Right lobe of liver (tissue), 6 donors: ENCODE results near the gene PSMD13. TPM values are rescaled to one million over a fixed set of nuclear protein-coding genes. Genes with fewer than 3 reads are reported as not detected.

Experiments
- ATAC-seq, 4 donors: fragments of 200-7000 bp; cut with Tn5 transposase; one replicate each; pipeline ENCODE4 v1.9.1; 2020; ENCODE audit warnings: mild to moderate bottlenecking in 4 of 4, moderate library complexity in 4 of 4
- DNase-seq, 3 donors: peaks; one replicate each; pipeline ENCODE4 v3.0.0-alpha.2; 2020
- H3K27ac ChIP-seq, 3 donors: fragments of 200-600 bp; one replicate each; pipeline ENCODE4 v1.8.0; 2022
- H3K27me3 ChIP-seq, 2 donors: fragments of 200-600 bp; one replicate each; pipeline ENCODE4 v1.8.0; 2022
- H3K36me3 ChIP-seq, 4 donors: fragments of 200-600 bp; sonication (generic) in 1 of 4; one replicate each; pipeline versions ENCODE4 v1.5.1 to v1.8.0; 2017 to 2022; ENCODE audit warnings: control low read depth in 1 of 4
- H3K4me1 ChIP-seq, 4 donors: fragments of 200-600 bp; sonication (generic) in 1 of 4; one replicate each; pipeline versions ENCODE4 v1.5.1 to v1.8.0; 2017 to 2022; ENCODE audit warnings: control low read depth in 1 of 4
- H3K4me3 ChIP-seq, 3 donors: fragments of 200-600 bp; one replicate each; pipeline ENCODE4 v1.8.0; 2022
- H3K9me3 ChIP-seq, 4 donors: fragments of 200-600 bp; sonication (generic) in 1 of 4; one replicate each; pipeline versions ENCODE4 v1.5.1 to v1.8.0; 2017 to 2022; ENCODE audit warnings: control low read depth in 1 of 4
- CTCF ChIP-seq, 4 donors: fragments of 200-600 bp in 3 of 4; fragments of 450-650 bp in 1 of 4; IDR thresholded peaks; one replicate each; pipeline versions ENCODE4 v1.5.1 to v1.8.0; 2016 to 2022; ENCODE audit warnings: antibody characterized with exemption in 4 of 4, mild to moderate bottlenecking in 2 of 4
- POLR2A ChIP-seq: fragments of 450-650 bp; IDR thresholded peaks from one replicate; pipeline ENCODE4 v1.6.1; 2017; ENCODE audit warnings: antibody characterized with exemption, mild to moderate bottlenecking
- WGBS: methylation state at CpG from one replicate; pipeline ENCODE4 v1.1.6; 2018; ENCODE audit warnings: low coverage, low lambda C conversion rate; ENCODE audit not compliant: insufficient coverage; ENCODE audit errors: missing lambda C conversion rate; 5-methylcytosine and 5-hydroxymethylcytosine counted together
- intact Hi-C, 2 donors: fragments of 100-400 bp; cut with DNase I; formaldehyde crosslinking; loops; one replicate each; pipeline versions ENCODE4 v1.11.2 to v1.14.1; 2022
- total RNA-seq, 6 experiments: library from RNA; depleted of rRNA in 2 of 6; stranded (reverse); fragments of >200 nt in 2 of 6; fragmentation: NEBNext Ultra II Directional in 3 of 6; extraction: Animal tissue kit (Norgen Biotek cat#: 25700) in 3 of 6; gene quantifications; one replicate each; pipeline versions ENCODE4 v1.1.0 to v1.2.4, GENCODE V29; 2016 to 2023
- donor health status: DM: no; HTN: yes; CAD: no.
- donor health status: DM: no; HTN: no; CAD: no.
- donor health status: DM: no; HTN: no; CAD: no.
- donor health status: DM: no; HTN: yes; CAD: no.
- donor health status: DM: no; HTN: yes; CAD: no.

Gene PSMD13
- total RNA-seq, 6 experiments from 2014 or later, result 46.1 to 71.5 (median 48.7) TPM

GRCh38 chr11:257766-258493, 21.2 kb downstream of the PSMD13 start:
- Histone ChIP-seq H3K27ac (no peak overlapping the region), H3K4me3 (no peak overlapping the region), H3K36me3 (peaks cover 0 to 4% (median 0%) of the 10 kb centered on the region in 4 donors), H3K27me3 (no peaks in the 10 kb centered on the region), H3K9me3 (no peaks in the 10 kb centered on the region), H3K4me1 (no peaks in the 10 kb centered on the region)
- DNase-seq (no peak), ATAC-seq (peak in 2 of 4 donors; percentile 32 to 35)
- WGBS, result 47% methylated on average over 10 of the region's 15 CpGs
- TF ChIP-seq CTCF (IDR thresholded peaks at IDR 0.05) (peak in 2 of 4 donors; percentile 7 to 21), POLR2A (no peak)
- intact Hi-C loops, result loop anchor here in 1 of 2 donors (10.0 kb wide), 1 partner anchor 107 kb away; the partner anchor contains the start of gene B4GALNT4

GRCh38 chr11:259413-259812, 22.6 kb downstream of the PSMD13 start:
- ATAC-seq (no peak), DNase-seq (no peak)
- TF ChIP-seq POLR2A (no peak), CTCF (IDR thresholded peaks at IDR 0.05) (no peak)
- Histone ChIP-seq H3K36me3 (no peaks in the 10 kb centered on the region), H3K27ac (no peak overlapping the region), H3K4me3 (no peak overlapping the region), H3K27me3 (no peaks in the 10 kb centered on the region), H3K9me3 (no peaks in the 10 kb centered on the region), H3K4me1 (no peaks in the 10 kb centered on the region)
- intact Hi-C loops, result loop anchor here in 1 of 2 donors (10.0 kb wide), 1 partner anchor 105 kb away; the partner anchor contains the start of gene B4GALNT4
- 28% methylated on average over 2 of the region's 10 CpGs for WGBS

GRCh38 chr11:261624-262023, 24.8 kb downstream of the PSMD13 start:
- Histone ChIP-seq H3K27me3 (no peaks in the 10 kb centered on the region), H3K4me3 (no peak overlapping the region), H3K9me3 (peaks cover 0 to 4% (median 0%) of the 10 kb centered on the region in 4 donors), H3K4me1 (no peaks in the 10 kb centered on the region), H3K36me3 (no peaks in the 10 kb centered on the region), H3K27ac (no peak overlapping the region)
- WGBS, result 81% methylated on average over 4 of the region's 4 CpGs
- ATAC-seq (no peak), DNase-seq (no peak)
- intact Hi-C loops, result no loop called here
- TF ChIP-seq POLR2A, result no peak
- no peak for TF ChIP-seq CTCF (IDR thresholded peaks at IDR 0.05)

GRCh38 chr11:266676-267439, 30.1 kb downstream of the PSMD13 start:
- peaks cover 0 to 4% (median 0%) of the 10 kb centered on the region in 4 donors for H3K9me3 ChIP-seq
- H3K36me3 ChIP-seq, result no peaks in the 10 kb centered on the region
- H3K27me3 ChIP-seq, result no peaks in the 10 kb centered on the region
- TF ChIP-seq CTCF (IDR thresholded peaks at IDR 0.05) (no peak), POLR2A (no peak)
- no peak overlapping the region for H3K27ac ChIP-seq
- no peak overlapping the region for H3K4me3 ChIP-seq
- no peaks in the 10 kb centered on the region for H3K4me1 ChIP-seq
- ATAC-seq (no peak), DNase-seq (peak in 1 of 3 donors; percentile 20)
- intact Hi-C loops, result no loop called here
- 69% methylated on average over 9 of the region's 13 CpGs for WGBS
